K562 (cell line): ENCODE data around the gene TMEM131L. TPM values are rescaled to one million over a fixed set of nuclear protein-coding genes. Genes with fewer than 3 reads are reported as not detected.

Experiments used
- CHCHD3 ChIP-seq: fragments of 250-450 bp; sonication (Bioruptor Pico); IDR thresholded peaks from 2 replicates; pipeline ENCODE4 v2.1.2; 2022; ENCODE audit warnings: mild to moderate bottlenecking
- E2F5 ChIP-seq: sonication (generic); formaldehyde crosslinking; IDR thresholded peaks from 2 replicates; pipeline ENCODE4 v1.8.0; 2022; ENCODE audit warnings: mild to moderate bottlenecking, missing genetic modification reagents
- L3MBTL2 ChIP-seq: fragments of 450-650 bp; IDR thresholded peaks from 2 replicates; pipeline ENCODE4 v1.6.1; 2016; ENCODE audit warnings: mild to moderate bottlenecking, moderate library complexity
- MGA ChIP-seq: fragments of 450-650 bp; IDR thresholded peaks from 2 replicates; pipeline ENCODE4 v1.6.1; 2016; ENCODE audit warnings: mild to moderate bottlenecking, moderate library complexity
- MITF ChIP-seq: IDR thresholded peaks from 2 replicates; pipeline ENCODE4 v1.6.1; 2014; ENCODE audit warnings: antibody characterized with exemption
- PBX2 ChIP-seq, 2 experiments: IDR thresholded peaks in 1 of 2; conservative IDR thresholded peaks in 1 of 2; 2 replicates each; pipeline ENCODE4 v1.6.1; 2016; ENCODE audit warnings: low read depth in 2 of 2, mild to moderate bottlenecking in 1 of 2, missing compliant biosample characterization in 1 of 2, missing genetic modification characterization in 1 of 2, moderate library complexity in 1 of 2
- PKNOX1 ChIP-seq: fragments of 450-650 bp; IDR thresholded peaks from 2 replicates; pipeline ENCODE4 v1.6.1; 2016
- polyA plus RNA-seq, 8 experiments: library from polyadenylated mRNA; depleted of rRNA in 4 of 8; stranded (reverse) in 5 of 8; unstranded in 3 of 8; fragments of >200 nt; fragmentation: Nextera tagmentation in 2 of 8; fragmentation: Illumina TruSeq in 1 of 8; extraction: Ambion mirVana in 2 of 8; extraction: Trizol in 1 of 8; gene quantifications; 2 replicates each; pipeline versions ENCODE4 v1.2.1 to v1.2.3, GENCODE V29; 2011 to 2014; ENCODE audit warnings: inconsistent platforms in 1 of 8, missing spikeins in 1 of 8
- total RNA-seq, 7 experiments: library from RNA; depleted of rRNA in 6 of 7; stranded (reverse); fragments of >200 nt in 6 of 7; fragmentation: Illumina TruSeq in 2 of 7; extraction: Trizol in 2 of 7; gene quantifications; 2 replicates each; pipeline versions ENCODE4 v1.2.1 to v1.2.3, GENCODE V29; 2011 to 2021; ENCODE audit warnings: low replicate concordance in 1 of 7

The TMEM131L gene
- total and polyA plus RNA-seq, 9 of the 15 experiments (the other 6 are each of a cell fraction or from before 2014, with no cell fraction given), result 1.2 to 20.8 (median 12.9) TPM

GRCh38 chr4:153647975-153648374 is 181.8 kb downstream of the TMEM131L start (continued):
- TF ChIP-seq MGA, result peak; percentile 44; the same call in 1 of the 2 replicates
- TF ChIP-seq PBX2 (CRISPR knock-in tag; IDR thresholded peaks at IDR 0.05; ENCODE audit: low read depth), result 0 out of 2 replicates have a peak, but pooled peaks have one; percentile 22
- no peak for TF ChIP-seq PBX2 (tag; conservative IDR thresholded peaks at IDR 0.05; ENCODE audit: low read depth)
- no peak for TF ChIP-seq MITF
- TF ChIP-seq E2F5, result no peak
- peak; percentile 74 for TF ChIP-seq L3MBTL2
- peak; percentile 88 for TF ChIP-seq PKNOX1
- TF ChIP-seq CHCHD3 (CRISPR knock-in tag), result no peak
